Activated CD8-positive, alpha-beta T cell treated with anti-CD3 and anti-CD28 coated beads, Interleukin-2, amount 10 ng/mL, durations not matched to agents 7 days and 5 days (primary cell): ENCODE results near the gene GRIP1. TPM values are rescaled to one million over a fixed set of nuclear protein-coding genes. Genes with fewer than 3 reads are reported as not detected.

Experiments
- ATAC-seq: fragments of 150-1000 bp; cut with Tn5 transposase; one replicate; pipeline ENCODE4 v1.10.0; 2021; ENCODE audit warnings: moderate library complexity
- CTCF ChIA-PET: fragments of 350-600 bp; sonication (Branson Sonifier 250); formaldehyde crosslinking; loops from one replicate; lab custom pipeline; 2021; ENCODE audit warnings: antibody characterized with exemption; lab: Charles Lee
- POLR2A ChIA-PET: fragments of 350-600 bp; sonication (Branson Sonifier 250); formaldehyde crosslinking; loops from one replicate; lab custom pipeline; 2021; ENCODE audit warnings: antibody characterized with exemption; lab: Charles Lee
- DNase-seq: peaks from one replicate; pipeline ENCODE4 v3.0.0-alpha.2; 2020
- H3K27ac Mint-ChIP-seq: one replicate; pipeline ENCODE4 v1.8.0; 2021; ENCODE audit warnings: mild to moderate bottlenecking, mixed read lengths
- H3K27me3 Mint-ChIP-seq: one replicate; pipeline ENCODE4 v1.8.0; 2021; ENCODE audit warnings: low read depth, mixed read lengths
- H3K36me3 Mint-ChIP-seq: one replicate; pipeline ENCODE4 v1.8.0; 2021; ENCODE audit warnings: low read depth, mixed read lengths
- H3K4me1 Mint-ChIP-seq: one replicate; pipeline ENCODE4 v1.8.0; 2021; ENCODE audit warnings: low read depth, mixed read lengths
- H3K4me3 Mint-ChIP-seq: one replicate; pipeline ENCODE4 v1.8.0; 2021; ENCODE audit warnings: mild to moderate bottlenecking, mixed read lengths
- H3K9me3 Mint-ChIP-seq: one replicate; pipeline ENCODE4 v1.8.0; 2022; ENCODE audit warnings: mixed read lengths; ENCODE audit not compliant: insufficient read depth
- total RNA-seq, 2 experiments: library from RNA; stranded (reverse); gene quantifications; one replicate each; pipeline ENCODE4 v1.2.3, GENCODE V29; 2021

The GRIP1 gene
- total RNA-seq, 2 experiments from 2014 or later: 0.29 to 0.55 TPM

- DNase-seq: peak; percentile 99
- ChIA-PET POLR2A (interaction anchor here (0.6 to 6.2 kb wide), 13 partner anchors 8 to 172 kb away, joined by 3 to 58 read pairs (median 5); partner anchors contain the start of genes LLPH and TMBIM4), CTCF (interaction anchor here (0.7 to 5.3 kb wide), 8 partner anchors 8 to 1405 kb away, joined by 3 to 30 read pairs (median 4); no protein-coding TSS in a partner anchor)
- Mint-ChIP-seq H3K27me3 (peaks cover 4% of the 10 kb centered on the region), H3K4me3 (peak within 1 kb of the TSS; percentile 99), H3K4me1 (peaks cover 50% of the 10 kb centered on the region), H3K36me3 (peaks cover 37% of the 10 kb centered on the region), H3K27ac (peak within 1 kb of the TSS; percentile 99), H3K9me3 (no peaks in the 10 kb centered on the region)
- ATAC-seq: peak; percentile 80
Observed at GRCh38 chr12:66301944-66302826, 376.7 kb downstream of the GRIP1 start, which contains the start of gene HELB. HELB (plus strand) TSS chr12:66302493; CDS start chr12:66302604, 111 bp downstream.

GRCh38 chr12:66297923-66298322, 381.0 kb downstream of the GRIP1 start:
- DNase-seq (no peak), ATAC-seq (no peak)
- ChIA-PET POLR2A (no interaction called here), CTCF (no interaction called here)
- Mint-ChIP-seq H3K27ac (no peak overlapping the region), H3K4me3 (no peak overlapping the region), H3K27me3 (peaks cover 4% of the 10 kb centered on the region), H3K9me3 (peaks cover 6% of the 10 kb centered on the region), H3K4me1 (peaks cover 37% of the 10 kb centered on the region), H3K36me3 (peaks cover 11% of the 10 kb centered on the region)
